Neural cell (in vitro differentiated cells): ENCODE data around the gene PCMT1.

Experiments
- EZH2 ChIP-seq: fragments of 200-600, 300-800 bp; shearing (Covaris generic), sonication (generic); IDR thresholded peaks from 2 replicates; pipeline ENCODE4 v1.6.1; 2014; ENCODE audit warnings: antibody characterized with exemption, low read length, borderline replicate concordance, mild to moderate bottlenecking; ENCODE audit not compliant: insufficient read depth, poor library complexity, severe bottlenecking
- MXI1 ChIP-seq: fragments of 450-650 bp; conservative IDR thresholded peaks from 2 replicates; pipeline ENCODE4 v1.6.1; 2014; ENCODE audit warnings: antibody characterized with exemption, mild to moderate bottlenecking; ENCODE audit not compliant: poor library complexity, severe bottlenecking
- TF ChIP-seq, protein P1 (sequence below): fragments of 450-650 bp; IDR thresholded peaks from 2 replicates; pipeline ENCODE4 v1.5.1; 2014; ENCODE audit warnings: antibody characterized with exemption, mild to moderate bottlenecking, moderate library complexity; ENCODE audit not compliant: poor library complexity, severe bottlenecking
- TF ChIP-seq, protein P2 (sequence below): IDR thresholded peaks from 2 replicates; pipeline ENCODE4 v1.6.1; 2012; ENCODE audit warnings: borderline replicate concordance

DNA sequence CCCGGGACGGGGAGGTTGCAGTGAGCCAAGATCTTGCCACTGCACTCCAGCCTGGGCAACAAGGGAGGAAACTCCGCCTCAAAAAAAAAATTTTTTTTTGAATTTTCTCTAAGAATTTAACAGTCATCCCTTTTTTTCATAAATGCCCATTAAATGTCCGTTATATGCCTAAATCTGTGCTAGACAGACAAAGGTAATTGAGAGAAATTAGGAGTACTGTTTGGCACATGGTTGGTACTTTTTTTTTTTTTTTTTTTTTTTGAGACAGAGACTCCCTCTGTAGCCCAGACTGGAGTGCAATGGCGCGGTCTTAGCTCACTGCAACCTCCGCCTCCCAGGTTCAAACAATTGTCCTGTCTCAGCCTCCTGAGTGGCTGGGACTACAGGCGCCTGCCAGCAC lies 1.7 kb downstream of the PCMT1 start:
- TF ChIP-seq, protein P1, sequence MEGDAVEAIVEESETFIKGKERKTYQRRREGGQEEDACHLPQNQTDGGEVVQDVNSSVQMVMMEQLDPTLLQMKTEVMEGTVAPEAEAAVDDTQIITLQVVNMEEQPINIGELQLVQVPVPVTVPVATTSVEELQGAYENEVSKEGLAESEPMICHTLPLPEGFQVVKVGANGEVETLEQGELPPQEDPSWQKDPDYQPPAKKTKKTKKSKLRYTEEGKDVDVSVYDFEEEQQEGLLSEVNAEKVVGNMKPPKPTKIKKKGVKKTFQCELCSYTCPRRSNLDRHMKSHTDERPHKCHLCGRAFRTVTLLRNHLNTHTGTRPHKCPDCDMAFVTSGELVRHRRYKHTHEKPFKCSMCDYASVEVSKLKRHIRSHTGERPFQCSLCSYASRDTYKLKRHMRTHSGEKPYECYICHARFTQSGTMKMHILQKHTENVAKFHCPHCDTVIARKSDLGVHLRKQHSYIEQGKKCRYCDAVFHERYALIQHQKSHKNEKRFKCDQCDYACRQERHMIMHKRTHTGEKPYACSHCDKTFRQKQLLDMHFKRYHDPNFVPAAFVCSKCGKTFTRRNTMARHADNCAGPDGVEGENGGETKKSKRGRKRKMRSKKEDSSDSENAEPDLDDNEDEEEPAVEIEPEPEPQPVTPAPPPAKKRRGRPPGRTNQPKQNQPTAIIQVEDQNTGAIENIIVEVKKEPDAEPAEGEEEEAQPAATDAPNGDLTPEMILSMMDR = no peak
- TF ChIP-seq MXI1 (no peak), EZH2 (no peak)
- TF ChIP-seq, protein P2, sequence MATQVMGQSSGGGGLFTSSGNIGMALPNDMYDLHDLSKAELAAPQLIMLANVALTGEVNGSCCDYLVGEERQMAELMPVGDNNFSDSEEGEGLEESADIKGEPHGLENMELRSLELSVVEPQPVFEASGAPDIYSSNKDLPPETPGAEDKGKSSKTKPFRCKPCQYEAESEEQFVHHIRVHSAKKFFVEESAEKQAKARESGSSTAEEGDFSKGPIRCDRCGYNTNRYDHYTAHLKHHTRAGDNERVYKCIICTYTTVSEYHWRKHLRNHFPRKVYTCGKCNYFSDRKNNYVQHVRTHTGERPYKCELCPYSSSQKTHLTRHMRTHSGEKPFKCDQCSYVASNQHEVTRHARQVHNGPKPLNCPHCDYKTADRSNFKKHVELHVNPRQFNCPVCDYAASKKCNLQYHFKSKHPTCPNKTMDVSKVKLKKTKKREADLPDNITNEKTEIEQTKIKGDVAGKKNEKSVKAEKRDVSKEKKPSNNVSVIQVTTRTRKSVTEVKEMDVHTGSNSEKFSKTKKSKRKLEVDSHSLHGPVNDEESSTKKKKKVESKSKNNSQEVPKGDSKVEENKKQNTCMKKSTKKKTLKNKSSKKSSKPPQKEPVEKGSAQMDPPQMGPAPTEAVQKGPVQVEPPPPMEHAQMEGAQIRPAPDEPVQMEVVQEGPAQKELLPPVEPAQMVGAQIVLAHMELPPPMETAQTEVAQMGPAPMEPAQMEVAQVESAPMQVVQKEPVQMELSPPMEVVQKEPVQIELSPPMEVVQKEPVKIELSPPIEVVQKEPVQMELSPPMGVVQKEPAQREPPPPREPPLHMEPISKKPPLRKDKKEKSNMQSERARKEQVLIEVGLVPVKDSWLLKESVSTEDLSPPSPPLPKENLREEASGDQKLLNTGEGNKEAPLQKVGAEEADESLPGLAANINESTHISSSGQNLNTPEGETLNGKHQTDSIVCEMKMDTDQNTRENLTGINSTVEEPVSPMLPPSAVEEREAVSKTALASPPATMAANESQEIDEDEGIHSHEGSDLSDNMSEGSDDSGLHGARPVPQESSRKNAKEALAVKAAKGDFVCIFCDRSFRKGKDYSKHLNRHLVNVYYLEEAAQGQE = no peak
